DND-41 (cell line): ENCODE data around the gene NUAK1.

Experiments
- EZH2 ChIP-seq: IDR thresholded peaks from 3 replicates; pipeline ENCODE4 v1.6.1; 2012; ENCODE audit warnings: borderline replicate concordance, low read depth, mild to moderate bottlenecking, moderate library complexity, low read length, inconsistent platforms; ENCODE audit not compliant: severe bottlenecking
- TF ChIP-seq, protein P1 (sequence below): IDR thresholded peaks from 2 replicates; pipeline ENCODE4 v1.5.1; 2012; ENCODE audit warnings: borderline replicate concordance, low read length, moderate library complexity, mild to moderate bottlenecking; ENCODE audit not compliant: poor library complexity, severe bottlenecking; ENCODE audit errors: extremely low read depth

DNA sequence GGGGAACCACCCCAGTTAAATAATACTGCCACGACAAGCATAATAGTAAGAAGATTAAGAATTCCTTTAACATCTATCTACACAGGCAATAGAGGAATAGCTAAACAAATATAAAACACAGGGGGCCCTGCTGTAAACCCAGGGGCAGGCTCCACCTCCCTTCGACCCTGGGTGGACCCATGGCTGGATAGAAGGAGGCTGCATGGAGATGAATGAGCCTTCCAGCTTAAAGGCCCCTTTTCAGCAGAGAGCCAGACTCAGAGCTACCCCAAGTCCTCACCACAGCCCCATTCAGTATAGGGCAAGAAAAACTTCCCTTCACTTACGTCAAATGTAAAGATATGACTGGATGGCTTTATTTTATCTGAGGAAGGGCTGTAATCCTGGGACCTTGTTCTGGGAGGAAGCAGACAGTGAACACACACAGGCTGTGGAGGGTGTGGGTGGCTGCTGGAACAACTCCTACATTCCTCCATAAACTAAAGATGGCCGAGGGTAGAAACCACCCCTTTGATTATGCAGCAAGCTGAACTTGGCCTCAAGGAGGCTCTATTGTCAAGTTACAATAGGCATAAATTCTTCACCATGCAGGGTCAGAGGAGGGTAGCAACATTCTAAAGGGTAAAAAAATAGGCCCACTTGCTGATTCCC, 30.4 kb downstream of the NUAK1 start:
- TF ChIP-seq, protein P1, sequence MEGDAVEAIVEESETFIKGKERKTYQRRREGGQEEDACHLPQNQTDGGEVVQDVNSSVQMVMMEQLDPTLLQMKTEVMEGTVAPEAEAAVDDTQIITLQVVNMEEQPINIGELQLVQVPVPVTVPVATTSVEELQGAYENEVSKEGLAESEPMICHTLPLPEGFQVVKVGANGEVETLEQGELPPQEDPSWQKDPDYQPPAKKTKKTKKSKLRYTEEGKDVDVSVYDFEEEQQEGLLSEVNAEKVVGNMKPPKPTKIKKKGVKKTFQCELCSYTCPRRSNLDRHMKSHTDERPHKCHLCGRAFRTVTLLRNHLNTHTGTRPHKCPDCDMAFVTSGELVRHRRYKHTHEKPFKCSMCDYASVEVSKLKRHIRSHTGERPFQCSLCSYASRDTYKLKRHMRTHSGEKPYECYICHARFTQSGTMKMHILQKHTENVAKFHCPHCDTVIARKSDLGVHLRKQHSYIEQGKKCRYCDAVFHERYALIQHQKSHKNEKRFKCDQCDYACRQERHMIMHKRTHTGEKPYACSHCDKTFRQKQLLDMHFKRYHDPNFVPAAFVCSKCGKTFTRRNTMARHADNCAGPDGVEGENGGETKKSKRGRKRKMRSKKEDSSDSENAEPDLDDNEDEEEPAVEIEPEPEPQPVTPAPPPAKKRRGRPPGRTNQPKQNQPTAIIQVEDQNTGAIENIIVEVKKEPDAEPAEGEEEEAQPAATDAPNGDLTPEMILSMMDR, result no peak
- TF ChIP-seq EZH2, result no peak
